HAP-1 (cell line): ENCODE measurements around the gene ENTHD1.
"Not testable (repeated sequence)": the region's sequence is repeated elsewhere in the genome, so short reads cannot be mapped to it uniquely, and the experiment has no call there.

Source experiments
- DNase-seq, 2 experiments: peaks; one replicate each; pipeline ENCODE4 v3.0.0-alpha.2; 2016 to 2020; ENCODE audit warnings: low spot score in 2 of 2
- H3K27me3 ChIP-seq: fragments of 250-450 bp; sonication (Bioruptor Pico); 2 replicates; pipeline ENCODE4 v1.5.1; 2020; ENCODE audit warnings: low read depth, mild to moderate bottlenecking, moderate library complexity
- H3K36me3 ChIP-seq: fragments of 250-450 bp; sonication (Bioruptor Pico); replicated peaks from 2 replicates; pipeline ENCODE4 v1.5.1; 2020; ENCODE audit warnings: mild to moderate bottlenecking
- H3K4me1 ChIP-seq: fragments of 250-450 bp; sonication (Bioruptor Pico); 2 replicates; pipeline ENCODE4 v1.5.1; 2020; ENCODE audit warnings: mild to moderate bottlenecking
- H3K4me3 ChIP-seq: fragments of 250-450 bp; sonication (Bioruptor Pico); 2 replicates; pipeline ENCODE4 v1.5.1; 2020; ENCODE audit warnings: mild to moderate bottlenecking, moderate library complexity
- H3K9me3 ChIP-seq: fragments of 250-450 bp; sonication (Bioruptor Pico); 2 replicates; pipeline ENCODE4 v1.5.1; 2020; ENCODE audit warnings: mild to moderate bottlenecking, moderate library complexity
- in situ Hi-C: fragments of 300-500 bp; cut with MboI; formaldehyde crosslinking; loops from 3 replicates; pipeline ENCODE4 v1.14.3; 2020; ENCODE audit warnings: low sequenced_read_pairs, inconsistent platforms, mixed read lengths

ENTHD1 gene

DNA sequence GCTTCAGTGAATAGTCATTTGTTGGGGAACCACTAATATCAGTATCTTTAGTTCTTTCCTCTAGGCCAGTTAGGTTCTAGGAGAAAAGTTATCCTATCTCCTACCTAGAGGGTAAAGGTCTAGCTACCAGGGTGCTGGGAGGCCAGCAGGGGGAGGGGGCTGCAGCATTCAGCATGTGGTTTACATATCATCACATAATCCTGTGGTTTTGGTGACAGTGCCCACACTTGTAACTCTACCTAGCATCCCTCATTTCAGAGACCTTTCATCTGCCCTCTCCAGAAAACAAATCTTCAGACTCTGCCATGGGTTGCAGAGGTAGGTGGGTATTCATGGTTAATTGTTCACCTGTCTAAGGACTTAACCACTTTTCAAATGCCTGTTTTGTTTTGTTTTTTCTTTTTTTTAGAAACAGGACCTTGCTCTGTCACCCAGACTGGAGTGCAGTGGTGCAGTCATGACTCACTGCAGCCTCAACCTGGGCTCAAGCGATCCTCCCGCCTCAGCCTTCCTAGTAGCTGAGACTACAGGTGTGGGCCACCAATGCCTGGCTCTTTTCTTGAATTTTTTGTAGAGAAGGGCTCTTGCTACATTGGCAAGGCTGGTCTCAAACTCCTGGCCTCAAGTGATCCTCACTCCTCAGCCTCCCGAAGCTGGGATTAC is 146.8 kb downstream of the ENTHD1 start:
- no peaks in the 10 kb centered on the region for H3K4me1 ChIP-seq
- no peak for DNase-seq
- H3K4me3 ChIP-seq: no peak overlapping the region
- peaks cover 17% of the 10 kb centered on the region; the same call in 1 of the 2 replicates for H3K27me3 ChIP-seq
- H3K9me3 ChIP-seq: no peaks in the 10 kb centered on the region
- H3K36me3 ChIP-seq: no peaks in the 10 kb centered on the region
- in situ Hi-C loops: no loop called here

- no peaks in the 10 kb centered on the region for H3K36me3 ChIP-seq
- no peak for DNase-seq
- in situ Hi-C loops: no loop called here
- no peak overlapping the region for H3K4me3 ChIP-seq
- no peaks in the 10 kb centered on the region for H3K9me3 ChIP-seq
- H3K27me3 ChIP-seq: peaks cover 12% of the 10 kb centered on the region; the same call in 1 of the 2 replicates
- H3K4me1 ChIP-seq: no peaks in the 10 kb centered on the region
These were observed 147.8 kb downstream of the ENTHD1 start for GRCh38 chr22:39745789-39746188.

- no peak for DNase-seq
- in situ Hi-C loops: no loop called here
- 0 out of 2 replicates have a peak, but pooled peaks cover 3% of the 10 kb centered on the region for H3K9me3 ChIP-seq
- no peaks in the 10 kb centered on the region for H3K36me3 ChIP-seq
- peaks cover 11% of the 10 kb centered on the region; the same call in 1 of the 2 replicates for H3K27me3 ChIP-seq
- H3K4me3 ChIP-seq: no peak overlapping the region
- H3K4me1 ChIP-seq: no peaks in the 10 kb centered on the region
These were observed 149.2 kb downstream of the ENTHD1 start for GRCh38 chr22:39744353-39744752.

DNA sequence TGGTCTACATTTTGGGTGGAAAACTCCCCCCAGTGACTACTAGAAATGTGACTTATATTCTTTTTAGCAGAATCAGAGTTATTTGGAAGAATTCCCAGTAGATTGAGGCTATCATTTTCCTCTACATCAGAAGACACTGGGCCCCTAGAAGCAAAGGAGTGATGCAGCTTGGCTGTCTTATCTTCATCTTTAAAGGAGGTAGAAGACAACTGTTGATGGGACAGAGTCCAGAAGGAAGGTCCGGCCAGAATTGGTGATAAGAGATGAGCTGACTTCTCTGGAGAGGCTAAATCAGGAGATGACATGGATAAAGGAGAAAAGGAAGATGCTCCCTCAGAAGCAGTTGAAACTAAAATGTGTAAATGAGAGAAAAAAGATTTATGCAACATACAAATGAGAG is 149.6 kb downstream of the ENTHD1 start:
- Histone ChIP-seq H3K27me3 (peaks cover 11% of the 10 kb centered on the region; the same call in 1 of the 2 replicates), H3K4me3 (no peak overlapping the region), H3K9me3 (0 out of 2 replicates have a peak, but pooled peaks cover 3% of the 10 kb centered on the region), H3K36me3 (no peaks in the 10 kb centered on the region), H3K4me1 (no peaks in the 10 kb centered on the region)
- no peak for DNase-seq
- in situ Hi-C loops: no loop called here

- Histone ChIP-seq H3K27me3 (0 out of 2 replicates have a peak, but pooled peaks cover 7% of the 10 kb centered on the region), H3K36me3 (no peaks in the 10 kb centered on the region), H3K4me3 (no peak overlapping the region), H3K9me3 (0 out of 2 replicates have a peak, but pooled peaks cover 3% of the 10 kb centered on the region), H3K4me1 (peaks cover 21% of the 10 kb centered on the region)
- in situ Hi-C loops: no loop called here
- no peak for DNase-seq
These were observed 154.1 kb downstream of the ENTHD1 start for GRCh38 chr22:39739338-39740027.

DNA sequence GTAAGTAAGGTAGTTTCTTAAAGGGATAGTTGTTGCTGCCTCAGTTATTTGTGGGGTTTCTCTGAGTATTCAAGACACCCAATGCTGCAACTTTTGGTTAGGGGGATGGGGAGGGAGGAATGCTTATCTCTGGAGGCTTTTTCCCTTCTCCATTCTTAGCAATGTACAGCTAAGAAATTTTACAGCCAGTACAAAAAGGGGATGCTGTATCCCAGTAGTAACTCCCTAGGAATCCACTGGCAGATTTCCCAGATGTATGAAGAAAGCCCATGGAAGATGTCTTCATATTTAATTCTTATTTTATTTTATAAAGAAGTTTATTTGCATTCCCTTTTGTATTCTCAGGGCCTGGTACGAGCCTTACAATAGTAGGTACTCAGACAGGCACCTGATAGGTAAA is 154.8 kb downstream of the ENTHD1 start:
- no peaks in the 10 kb centered on the region for H3K36me3 ChIP-seq
- 0 out of 2 replicates have a peak, but pooled peaks cover 3% of the 10 kb centered on the region for H3K9me3 ChIP-seq
- DNase-seq: no peak
- in situ Hi-C loops: no loop called here
- no peak overlapping the region for H3K4me3 ChIP-seq
- 0 out of 2 replicates have a peak, but pooled peaks cover 5% of the 10 kb centered on the region for H3K27me3 ChIP-seq
- peaks cover 21% of the 10 kb centered on the region for H3K4me1 ChIP-seq

- Histone ChIP-seq H3K9me3 (0 out of 2 replicates have a peak, but pooled peaks cover 3% of the 10 kb centered on the region), H3K4me3 (no peak overlapping the region), H3K36me3 (no peaks in the 10 kb centered on the region), H3K27me3 (no peaks in the 10 kb centered on the region), H3K4me1 (peaks cover 21% of the 10 kb centered on the region)
- DNase-seq: no peak
- in situ Hi-C loops: no loop called here
These were observed 157.8 kb downstream of the ENTHD1 start for GRCh38 chr22:39735776-39736175.

DNA sequence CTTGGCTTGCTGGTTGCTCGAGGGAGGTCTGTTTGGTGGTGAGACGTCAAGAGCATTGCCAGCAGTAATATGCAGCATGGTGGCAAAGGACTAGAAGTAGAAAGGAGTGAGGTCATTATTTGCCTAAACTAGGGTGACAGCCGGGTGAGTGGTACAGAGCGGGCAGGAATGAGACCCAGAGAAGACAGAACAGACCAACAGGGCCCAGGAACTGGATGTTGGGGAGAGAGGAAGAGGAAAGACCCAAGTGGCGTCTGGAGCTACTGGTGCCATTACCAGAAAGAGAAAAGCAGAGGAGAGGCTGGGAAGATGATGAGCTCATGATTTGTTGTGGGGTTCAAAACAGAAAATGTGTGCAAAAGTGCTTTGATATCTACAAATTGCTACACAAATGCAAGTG is 158.7 kb downstream of the ENTHD1 start:
- Histone ChIP-seq H3K4me3 (no peak overlapping the region), H3K9me3 (0 out of 2 replicates have a peak, but pooled peaks cover 2% of the 10 kb centered on the region), H3K27me3 (no peaks in the 10 kb centered on the region), H3K4me1 (peaks cover 21% of the 10 kb centered on the region), H3K36me3 (no peaks in the 10 kb centered on the region)
- DNase-seq: no peak
- in situ Hi-C loops: no loop called here

DNA sequence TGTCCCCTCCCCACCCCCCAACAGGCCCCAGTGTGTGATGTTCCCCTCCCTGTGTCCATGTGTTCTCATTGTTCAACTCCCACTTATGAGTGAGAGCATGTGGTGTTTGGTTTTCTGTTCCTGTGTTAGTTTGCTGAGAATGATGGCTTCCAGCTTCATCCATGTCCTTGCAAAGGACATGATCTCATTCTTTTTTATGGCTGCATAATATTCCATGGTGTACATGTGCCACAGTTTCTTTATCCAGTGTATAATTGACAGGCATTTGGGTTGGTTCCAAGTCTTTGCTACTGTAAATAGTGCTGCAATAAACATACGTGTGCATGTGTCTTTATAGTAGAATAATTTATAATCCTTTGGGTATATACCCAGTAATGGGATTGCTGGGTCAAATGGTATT is 159.5 kb downstream of the ENTHD1 start:
- in situ Hi-C loops, H3K4me3 ChIP-seq, H3K27me3 ChIP-seq, DNase-seq, H3K36me3 ChIP-seq, H3K9me3 ChIP-seq: not testable (repeated sequence)
- H3K4me1 ChIP-seq: peaks cover 21% of the 10 kb centered on the region

GRCh38 chr22:39733191-39733590 is 160.4 kb downstream of the ENTHD1 start:
- no peaks in the 10 kb centered on the region for H3K36me3 ChIP-seq
- no peak for DNase-seq
- no peaks in the 10 kb centered on the region for H3K27me3 ChIP-seq
- in situ Hi-C loops: no loop called here
- no peaks in the 10 kb centered on the region for H3K9me3 ChIP-seq
- H3K4me1 ChIP-seq: peaks cover 17% of the 10 kb centered on the region
- H3K4me3 ChIP-seq: no peak overlapping the region

- H3K36me3 ChIP-seq: no peaks in the 10 kb centered on the region
- H3K4me3 ChIP-seq: no peak overlapping the region
- no peaks in the 10 kb centered on the region for H3K9me3 ChIP-seq
- in situ Hi-C loops: no loop called here
- H3K4me1 ChIP-seq: peaks cover 11% of the 10 kb centered on the region
- DNase-seq: no peak
- no peaks in the 10 kb centered on the region for H3K27me3 ChIP-seq
These were observed 160.9 kb downstream of the ENTHD1 start for GRCh38 chr22:39732625-39733024.

DNA sequence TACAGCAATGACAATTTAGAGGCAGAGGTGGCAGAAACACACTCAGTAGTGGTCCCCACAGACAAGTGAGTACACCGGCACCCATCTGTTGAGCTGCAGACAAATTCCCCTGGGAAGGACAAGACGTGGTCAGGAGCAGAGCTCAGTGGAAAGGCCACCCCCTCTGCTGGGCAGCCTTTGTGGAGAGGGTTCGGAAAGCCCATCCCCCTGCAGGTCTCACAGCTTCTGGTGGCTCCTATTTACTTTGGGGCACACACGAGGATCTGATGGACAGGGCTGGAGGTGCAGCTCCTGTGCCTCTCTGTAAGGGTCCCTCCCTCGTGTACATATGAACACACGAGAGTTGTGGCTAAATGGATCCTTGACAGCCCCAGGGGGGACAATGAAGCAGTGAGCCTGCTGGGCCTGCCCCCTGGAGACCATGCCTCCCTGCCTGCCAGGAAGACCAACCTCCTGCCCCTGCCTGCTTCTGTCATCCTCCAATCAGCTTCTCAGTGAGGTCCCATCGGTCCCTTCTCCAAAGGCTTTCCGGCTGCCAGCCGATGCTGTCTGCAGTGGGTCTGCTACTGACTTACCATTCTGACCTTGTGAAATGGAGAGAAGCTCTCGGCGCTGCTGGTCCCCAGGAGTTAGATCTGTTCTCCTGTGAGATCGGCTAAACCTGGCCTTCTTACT is 161.5 kb downstream of the ENTHD1 start:
- no peak for DNase-seq
- in situ Hi-C loops: no loop called here
- no peaks in the 10 kb centered on the region for H3K36me3 ChIP-seq
- H3K9me3 ChIP-seq: no peaks in the 10 kb centered on the region
- H3K4me1 ChIP-seq: peaks cover 5% of the 10 kb centered on the region
- H3K4me3 ChIP-seq: no peak overlapping the region
- no peaks in the 10 kb centered on the region for H3K27me3 ChIP-seq

GRCh38 chr22:39731481-39731880 is 162.1 kb downstream of the ENTHD1 start:
- H3K9me3 ChIP-seq: no peaks in the 10 kb centered on the region
- in situ Hi-C loops: no loop called here
- H3K4me1 ChIP-seq: no peaks in the 10 kb centered on the region; the same call in 1 of the 2 replicates
- no peak overlapping the region for H3K4me3 ChIP-seq
- no peak for DNase-seq
- H3K36me3 ChIP-seq: no peaks in the 10 kb centered on the region
- no peaks in the 10 kb centered on the region for H3K27me3 ChIP-seq
